Measurements from ENCODE around the gene SETD4.

The SETD4 gene

DNA sequence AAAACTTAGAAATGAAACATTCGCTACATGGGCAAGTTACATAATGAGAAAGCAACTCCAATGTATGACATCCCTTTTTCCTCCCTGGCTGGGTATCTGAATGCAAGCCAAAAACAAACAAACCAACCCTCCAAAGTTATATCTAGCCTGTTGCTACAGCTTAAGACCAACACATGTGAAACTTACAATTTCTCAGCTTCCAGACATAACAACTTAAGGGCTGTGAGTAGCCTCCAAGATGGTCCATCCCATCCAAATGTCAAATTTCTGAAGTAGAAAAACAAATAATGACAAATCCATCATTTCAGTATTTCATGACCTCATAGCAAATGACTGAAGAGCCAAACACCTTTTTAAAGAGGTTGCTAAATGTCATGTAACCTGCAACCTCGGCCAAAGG is 19.9 kb downstream of the SETD4 start:
- no peak overlapping the region for H3K27ac ChIP-seq
- H3K36me3 ChIP-seq = peaks cover 93% of the 10 kb centered on the region
- no peaks in the 10 kb centered on the region for H3K27me3 ChIP-seq (ENCODE audit: insufficient read depth, low read depth, severe bottlenecking)
- no peak for DNase-seq
- TF ChIP-seq, protein P1, sequence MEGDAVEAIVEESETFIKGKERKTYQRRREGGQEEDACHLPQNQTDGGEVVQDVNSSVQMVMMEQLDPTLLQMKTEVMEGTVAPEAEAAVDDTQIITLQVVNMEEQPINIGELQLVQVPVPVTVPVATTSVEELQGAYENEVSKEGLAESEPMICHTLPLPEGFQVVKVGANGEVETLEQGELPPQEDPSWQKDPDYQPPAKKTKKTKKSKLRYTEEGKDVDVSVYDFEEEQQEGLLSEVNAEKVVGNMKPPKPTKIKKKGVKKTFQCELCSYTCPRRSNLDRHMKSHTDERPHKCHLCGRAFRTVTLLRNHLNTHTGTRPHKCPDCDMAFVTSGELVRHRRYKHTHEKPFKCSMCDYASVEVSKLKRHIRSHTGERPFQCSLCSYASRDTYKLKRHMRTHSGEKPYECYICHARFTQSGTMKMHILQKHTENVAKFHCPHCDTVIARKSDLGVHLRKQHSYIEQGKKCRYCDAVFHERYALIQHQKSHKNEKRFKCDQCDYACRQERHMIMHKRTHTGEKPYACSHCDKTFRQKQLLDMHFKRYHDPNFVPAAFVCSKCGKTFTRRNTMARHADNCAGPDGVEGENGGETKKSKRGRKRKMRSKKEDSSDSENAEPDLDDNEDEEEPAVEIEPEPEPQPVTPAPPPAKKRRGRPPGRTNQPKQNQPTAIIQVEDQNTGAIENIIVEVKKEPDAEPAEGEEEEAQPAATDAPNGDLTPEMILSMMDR (IDR thresholded peaks at IDR 0.05; ENCODE audit: low read depth, low read length) = no peak
- H3K9me3 ChIP-seq (ENCODE audit: severe bottlenecking) = no peaks in the 10 kb centered on the region
- H3K4me3 ChIP-seq (ENCODE audit: low read depth, low read length) = no peak overlapping the region

DNA sequence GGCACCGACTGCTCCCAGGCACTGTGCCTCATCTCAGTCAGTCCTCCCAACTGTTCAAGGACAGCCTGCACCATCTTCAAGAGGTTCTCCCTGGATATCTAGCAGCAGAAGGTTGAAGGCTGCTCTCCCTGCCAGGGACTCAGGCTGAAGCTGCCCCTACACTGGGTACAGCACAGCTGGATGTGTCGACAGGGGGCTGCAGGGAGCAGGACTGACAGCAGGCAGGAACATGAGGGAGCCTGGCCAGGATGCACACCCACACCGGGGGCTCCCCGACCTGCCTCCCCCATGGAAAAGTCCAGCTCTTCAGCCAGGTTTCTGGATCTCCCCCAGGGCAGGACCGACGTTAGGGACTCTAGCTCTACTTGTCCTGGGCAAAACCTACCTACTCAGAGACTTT is 20.5 kb downstream of the SETD4 start:
- TF ChIP-seq, protein P1 (IDR thresholded peaks at IDR 0.05; ENCODE audit: low read depth, low read length) = no peak
- no peak for DNase-seq
- H3K36me3 ChIP-seq = peaks cover 93% of the 10 kb centered on the region
- no peak overlapping the region for H3K27ac ChIP-seq
- H3K4me3 ChIP-seq (ENCODE audit: low read depth, low read length) = no peak overlapping the region
- H3K27me3 ChIP-seq (ENCODE audit: insufficient read depth, low read depth, severe bottlenecking) = no peaks in the 10 kb centered on the region
- H3K9me3 ChIP-seq (ENCODE audit: severe bottlenecking) = no peaks in the 10 kb centered on the region

DNA sequence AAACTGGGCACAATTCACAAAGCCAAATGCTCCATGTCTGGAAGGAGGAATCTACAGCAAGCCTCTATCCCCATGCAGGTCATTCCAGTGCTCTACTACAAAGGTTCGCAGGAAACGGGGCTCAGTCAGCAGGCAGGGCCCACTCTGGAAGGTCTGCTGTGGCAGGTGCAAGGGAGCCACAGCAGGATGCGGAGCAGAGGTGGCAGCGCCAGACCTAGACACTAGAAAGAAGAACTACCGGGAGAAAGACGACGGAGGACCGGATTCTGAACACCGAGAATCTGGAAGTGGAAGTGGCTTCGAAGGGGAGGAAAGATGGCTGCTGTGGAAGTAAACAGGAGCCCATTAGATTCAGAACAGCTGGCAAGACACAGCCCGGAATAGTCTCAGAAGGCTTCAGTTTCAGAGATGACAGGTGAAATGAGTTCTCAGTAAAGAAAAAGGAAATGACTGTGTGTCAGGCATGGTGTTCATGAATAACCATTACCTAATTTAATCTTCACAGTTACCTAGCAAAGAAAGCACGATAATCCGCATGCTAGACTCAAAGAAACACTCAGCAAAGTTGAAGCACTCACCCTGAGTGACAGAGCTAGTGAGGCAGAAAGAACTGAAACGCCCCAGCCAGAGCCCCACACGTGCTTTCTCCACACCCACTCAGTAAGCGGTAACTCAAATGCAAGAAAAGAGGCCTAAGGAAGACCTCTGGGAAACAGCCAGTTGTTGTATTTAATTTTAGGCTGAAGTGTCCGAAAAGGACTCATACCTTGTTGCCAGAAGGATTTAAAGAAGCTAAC is 21.4 kb downstream of the SETD4 start:
- Histone ChIP-seq H3K36me3 (peaks cover 93% of the 10 kb centered on the region), H3K9me3 (ENCODE audit: severe bottlenecking) (no peaks in the 10 kb centered on the region), H3K4me3 (ENCODE audit: low read depth, low read length) (no peak overlapping the region), H3K27ac (no peak overlapping the region), H3K27me3 (ENCODE audit: insufficient read depth, low read depth, severe bottlenecking) (no peaks in the 10 kb centered on the region)
- no peak for DNase-seq
- TF ChIP-seq, protein P1 (IDR thresholded peaks at IDR 0.05; ENCODE audit: low read depth, low read length) = no peak

DNA sequence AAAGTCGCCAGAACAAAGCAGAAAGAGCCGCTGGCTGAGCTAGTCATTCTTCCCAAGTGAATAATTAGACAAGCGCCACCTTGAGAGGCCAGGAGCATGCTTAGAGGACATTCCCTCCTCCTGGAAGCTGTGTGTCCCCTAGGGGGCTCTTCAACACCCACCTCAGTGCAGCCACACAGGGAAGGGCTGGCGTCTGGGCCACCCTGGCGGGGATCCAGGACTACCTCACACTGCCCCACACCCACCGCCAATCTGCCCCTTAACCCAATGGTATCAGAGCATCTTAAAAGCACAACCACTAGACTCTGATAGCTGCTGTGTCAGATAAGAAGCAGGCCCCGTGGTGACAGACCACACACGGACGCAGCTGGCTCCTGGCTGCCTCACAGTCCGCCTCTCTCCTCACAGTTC is 24.9 kb downstream of the SETD4 start:
- peaks cover 71% of the 10 kb centered on the region for H3K36me3 ChIP-seq
- H3K9me3 ChIP-seq (ENCODE audit: severe bottlenecking) = no peaks in the 10 kb centered on the region
- no peaks in the 10 kb centered on the region for H3K27me3 ChIP-seq (ENCODE audit: insufficient read depth, low read depth, severe bottlenecking)
- H3K27ac ChIP-seq = no peak overlapping the region
- TF ChIP-seq, protein P1 (IDR thresholded peaks at IDR 0.05; ENCODE audit: low read depth, low read length) = peak; percentile 49
- no peak overlapping the region for H3K4me3 ChIP-seq (ENCODE audit: low read depth, low read length)
- DNase-seq = peak; percentile 39

GRCh38 chr21:36034211-36034913 is 26.0 kb downstream of the SETD4 start:
- TF ChIP-seq, protein P1 (IDR thresholded peaks at IDR 0.05; ENCODE audit: low read depth, low read length) = no peak
- H3K27me3 ChIP-seq (ENCODE audit: insufficient read depth, low read depth, severe bottlenecking) = no peaks in the 10 kb centered on the region
- peaks cover 61% of the 10 kb centered on the region for H3K36me3 ChIP-seq
- H3K4me3 ChIP-seq (ENCODE audit: low read depth, low read length) = no peak overlapping the region
- no peak for DNase-seq
- no peak overlapping the region for H3K27ac ChIP-seq
- no peaks in the 10 kb centered on the region for H3K9me3 ChIP-seq (ENCODE audit: severe bottlenecking)
